ENCODE measurements around the gene IL23A. TPM values are rescaled to one million over a fixed set of nuclear protein-coding genes. Genes with fewer than 3 reads are reported as not detected.
"Not testable (repeated sequence)": the region's sequence is repeated elsewhere in the genome, so short reads cannot be mapped to it uniquely, and the experiment has no call there.

IL23A gene
- total and polyA plus RNA-seq, 2 donors, result 11.6 to 14.4 TPM

- peak; percentile 89 to 99 (median 96) for DNase-seq (ENCODE audit: low read depth in 6 of 9, low spot score in 9 of 9)
- Histone ChIP-seq H3K27ac (ENCODE audit: low read depth in 1 of 2, low read length in 1 of 2) (peak within 1 kb of the TSS; percentile 97 to 98), H3K9me3 (ENCODE audit: control insufficient read depth in 2 of 2, insufficient read depth in 1 of 2, low read length in 1 of 2) (no peaks in the 10 kb centered on the region), H3K27me3 (ENCODE audit: control insufficient read depth in 2 of 2, insufficient read depth in 1 of 2, low read length in 1 of 2) (no peaks in the 10 kb centered on the region), H3K4me1 (ENCODE audit: control insufficient read depth in 2 of 2, insufficient read depth in 2 of 2, low read length in 2 of 2) (peaks cover 18 to 34% of the 10 kb centered on the region in 2 donors), H3K4me3 (ENCODE audit: low read length in 2 of 2) (peak within 1 kb of the TSS; percentile 84 to 85), H3K36me3 (ENCODE audit: control insufficient read depth in 2 of 2, insufficient read depth in 2 of 2, low read length in 1 of 2) (no peaks in the 10 kb centered on the region)
- WGBS, result under 1% methylated on average over 45 of the region's 45 CpGs
Observed at GRCh38 chr12:56333679-56334489, 4.8 kb upstream of the IL23A start, which contains the start of gene PAN2. Gene PAN2, minus strand, starts transcription at chr12:56334000. Its CDS starts 906 bp downstream, at chr12:56333094.

DNA sequence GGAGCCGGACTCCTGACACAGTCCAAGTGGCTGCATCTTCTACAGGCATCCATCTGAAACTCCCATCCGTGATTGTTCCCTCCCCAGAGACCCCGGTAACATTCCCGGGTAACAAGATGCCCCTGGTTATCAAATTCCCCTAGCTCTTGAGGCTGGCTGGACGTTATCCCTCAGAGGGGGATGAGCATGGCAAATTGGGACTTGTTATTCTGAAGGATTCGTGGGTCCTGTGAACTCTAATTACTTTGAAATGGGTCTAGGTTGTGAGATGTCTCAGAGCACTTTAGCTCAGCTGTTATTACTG is 4.2 kb upstream of the IL23A start:
- H3K9me3 ChIP-seq (ENCODE audit: control insufficient read depth in 2 of 2, insufficient read depth in 1 of 2, low read length in 1 of 2), result no peaks in the 10 kb centered on the region
- DNase-seq (ENCODE audit: low read depth in 6 of 9, low spot score in 9 of 9), result no peak
- H3K4me3 ChIP-seq (ENCODE audit: low read length in 2 of 2), result peak overlapping the region; percentile 84 to 85
- H3K36me3 ChIP-seq (ENCODE audit: control insufficient read depth in 2 of 2, insufficient read depth in 2 of 2, low read length in 1 of 2), result no peaks in the 10 kb centered on the region
- 7% methylated on average over 6 of the region's 6 CpGs for WGBS
- H3K4me1 ChIP-seq (ENCODE audit: control insufficient read depth in 2 of 2, insufficient read depth in 2 of 2, low read length in 2 of 2), result peaks cover 22 to 40% of the 10 kb centered on the region in 2 donors
- H3K27me3 ChIP-seq (ENCODE audit: control insufficient read depth in 2 of 2, insufficient read depth in 1 of 2, low read length in 1 of 2), result no peaks in the 10 kb centered on the region
- peak overlapping the region; percentile 97 to 98 for H3K27ac ChIP-seq (ENCODE audit: low read depth in 1 of 2, low read length in 1 of 2)

DNA sequence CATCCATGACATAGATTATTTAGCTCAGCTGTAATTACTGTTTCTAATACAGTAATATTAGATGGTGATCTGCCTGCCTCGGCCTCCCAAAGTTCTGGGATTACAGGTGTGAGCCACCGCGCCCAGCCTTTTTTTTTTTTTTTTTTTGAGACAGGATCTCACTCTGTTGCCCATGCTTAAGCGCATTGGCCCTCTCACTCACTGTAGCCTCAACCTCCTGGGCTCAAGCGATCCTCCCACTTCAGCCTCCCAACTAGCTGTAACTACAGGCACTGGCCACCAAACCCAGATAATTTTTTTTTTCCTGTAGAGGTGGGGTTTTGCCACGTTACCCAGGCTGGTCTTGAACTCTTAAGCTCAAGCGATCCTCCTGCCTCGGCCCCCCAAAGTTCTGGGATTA is 3.2 kb upstream of the IL23A start:
- H3K9me3 ChIP-seq (ENCODE audit: control insufficient read depth in 2 of 2, insufficient read depth in 1 of 2, low read length in 1 of 2), result not testable (repeated sequence)

GRCh38 chr12:56336361-56337167 is 2.1 kb upstream of the IL23A start:
- no peak for DNase-seq (ENCODE audit: low read depth in 6 of 9, low spot score in 9 of 9)
- Histone ChIP-seq H3K4me3 (ENCODE audit: low read length in 2 of 2) (no peak overlapping the region), H3K36me3 (ENCODE audit: control insufficient read depth in 2 of 2, insufficient read depth in 2 of 2, low read length in 1 of 2) (peaks cover 4 to 5% of the 10 kb centered on the region in 2 donors), H3K27me3 (ENCODE audit: control insufficient read depth in 2 of 2, insufficient read depth in 1 of 2, low read length in 1 of 2) (no peaks in the 10 kb centered on the region), H3K27ac (ENCODE audit: low read depth in 1 of 2, low read length in 1 of 2) (no peak overlapping the region), H3K9me3 (ENCODE audit: control insufficient read depth in 2 of 2, insufficient read depth in 1 of 2, low read length in 1 of 2) (no peaks in the 10 kb centered on the region), H3K4me1 (ENCODE audit: control insufficient read depth in 2 of 2, insufficient read depth in 2 of 2, low read length in 2 of 2) (peaks cover 27 to 46% of the 10 kb centered on the region in 2 donors)
- WGBS, result 97% methylated on average over 9 of the region's 9 CpGs

More for the DNA sequence above, 3.2 kb upstream of the IL23A start:
- H3K27me3 ChIP-seq (ENCODE audit: control insufficient read depth in 2 of 2, insufficient read depth in 1 of 2, low read length in 1 of 2); H3K36me3 ChIP-seq (ENCODE audit: control insufficient read depth in 2 of 2, insufficient read depth in 2 of 2, low read length in 1 of 2); DNase-seq (ENCODE audit: low read depth in 6 of 9, low spot score in 9 of 9); H3K4me3 ChIP-seq (ENCODE audit: low read length in 2 of 2); H3K27ac ChIP-seq (ENCODE audit: low read depth in 1 of 2, low read length in 1 of 2): not testable (repeated sequence)
- 99% methylated on average over 8 of the region's 8 CpGs for WGBS
- H3K4me1 ChIP-seq (ENCODE audit: control insufficient read depth in 2 of 2, insufficient read depth in 2 of 2, low read length in 2 of 2), result peaks cover 27 to 46% of the 10 kb centered on the region in 2 donors

GRCh38 chr12:56337753-56338251 is 882 bp upstream of the IL23A start:
- Histone ChIP-seq H3K4me3 (ENCODE audit: low read length in 2 of 2) (no peak overlapping the region), H3K36me3 (ENCODE audit: control insufficient read depth in 2 of 2, insufficient read depth in 2 of 2, low read length in 1 of 2) (peaks cover 5 to 11% of the 10 kb centered on the region in 2 donors), H3K9me3 (ENCODE audit: control insufficient read depth in 2 of 2, insufficient read depth in 1 of 2, low read length in 1 of 2) (no peaks in the 10 kb centered on the region), H3K27me3 (ENCODE audit: control insufficient read depth in 2 of 2, insufficient read depth in 1 of 2, low read length in 1 of 2) (no peaks in the 10 kb centered on the region), H3K4me1 (ENCODE audit: control insufficient read depth in 2 of 2, insufficient read depth in 2 of 2, low read length in 2 of 2) (peaks cover 24 to 41% of the 10 kb centered on the region in 2 donors), H3K27ac (ENCODE audit: low read depth in 1 of 2, low read length in 1 of 2) (peak overlapping the region; percentile 32 to 96)
- WGBS, result 96% methylated on average over 8 of the region's 8 CpGs
- DNase-seq (ENCODE audit: low read depth in 6 of 9, low spot score in 9 of 9), result no peak

DNA sequence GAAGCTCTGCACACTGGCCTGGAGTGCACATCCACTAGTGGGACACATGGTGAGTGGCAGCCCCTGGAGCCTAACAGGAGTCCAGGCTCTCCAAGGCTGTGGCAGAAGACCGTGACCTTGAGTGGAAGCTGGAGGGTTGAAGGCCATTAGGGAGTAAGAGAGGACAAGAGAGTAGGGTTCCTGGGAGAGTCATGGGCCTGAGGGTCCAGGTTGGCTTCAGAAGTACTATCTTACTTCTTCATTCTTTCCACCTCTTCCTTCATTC is 406 bp downstream of the IL23A start:
- peak overlapping the region; percentile 89 to 96 for H3K27ac ChIP-seq (ENCODE audit: low read depth in 1 of 2, low read length in 1 of 2)
- peaks cover 18 to 31% of the 10 kb centered on the region in 2 donors for H3K4me1 ChIP-seq (ENCODE audit: control insufficient read depth in 2 of 2, insufficient read depth in 2 of 2, low read length in 2 of 2)
- peak overlapping the region; percentile 36 to 46 for H3K4me3 ChIP-seq (ENCODE audit: low read length in 2 of 2)
- no peaks in the 10 kb centered on the region for H3K9me3 ChIP-seq (ENCODE audit: control insufficient read depth in 2 of 2, insufficient read depth in 1 of 2, low read length in 1 of 2)
- DNase-seq (ENCODE audit: low read depth in 6 of 9, low spot score in 9 of 9), result no peak
- H3K27me3 ChIP-seq (ENCODE audit: control insufficient read depth in 2 of 2, insufficient read depth in 1 of 2, low read length in 1 of 2), result no peaks in the 10 kb centered on the region
- WGBS, result 100% methylated on average over 1 of the region's 1 CpG
- peaks cover 18 to 24% of the 10 kb centered on the region in 2 donors for H3K36me3 ChIP-seq (ENCODE audit: control insufficient read depth in 2 of 2, insufficient read depth in 2 of 2, low read length in 1 of 2)

GRCh38 chr12:56341616-56342015 is 2.9 kb downstream of the IL23A start:
- Histone ChIP-seq H3K9me3 (ENCODE audit: control insufficient read depth in 2 of 2, insufficient read depth in 1 of 2, low read length in 1 of 2) (no peaks in the 10 kb centered on the region), H3K4me1 (ENCODE audit: control insufficient read depth in 2 of 2, insufficient read depth in 2 of 2, low read length in 2 of 2) (peaks cover 12 to 25% of the 10 kb centered on the region in 2 donors), H3K27me3 (ENCODE audit: control insufficient read depth in 2 of 2, insufficient read depth in 1 of 2, low read length in 1 of 2) (no peaks in the 10 kb centered on the region), H3K4me3 (ENCODE audit: low read length in 2 of 2) (no peak overlapping the region), H3K36me3 (ENCODE audit: control insufficient read depth in 2 of 2, insufficient read depth in 2 of 2, low read length in 1 of 2) (peaks cover 34 to 38% of the 10 kb centered on the region in 2 donors), H3K27ac (ENCODE audit: low read depth in 1 of 2, low read length in 1 of 2) (no peak overlapping the region)
- 85% methylated on average over 1 of the region's 1 CpG for WGBS
- DNase-seq (ENCODE audit: low read depth in 6 of 9, low spot score in 9 of 9), result no peak

GRCh38 chr12:56342290-56342689 is 3.6 kb downstream of the IL23A start:
- H3K4me3 ChIP-seq (ENCODE audit: low read length in 2 of 2); DNase-seq (ENCODE audit: low read depth in 6 of 9, low spot score in 9 of 9); H3K9me3 ChIP-seq (ENCODE audit: control insufficient read depth in 2 of 2, insufficient read depth in 1 of 2, low read length in 1 of 2); H3K27ac ChIP-seq (ENCODE audit: low read depth in 1 of 2, low read length in 1 of 2); H3K27me3 ChIP-seq (ENCODE audit: control insufficient read depth in 2 of 2, insufficient read depth in 1 of 2, low read length in 1 of 2): not testable (repeated sequence)
- Histone ChIP-seq H3K4me1 (ENCODE audit: control insufficient read depth in 2 of 2, insufficient read depth in 2 of 2, low read length in 2 of 2) (peaks cover 12 to 25% of the 10 kb centered on the region in 2 donors), H3K36me3 (ENCODE audit: control insufficient read depth in 2 of 2, insufficient read depth in 2 of 2, low read length in 1 of 2) (peaks cover 41 to 45% of the 10 kb centered on the region in 2 donors)
- 99% methylated on average over 2 of the region's 2 CpGs for WGBS

DNA sequence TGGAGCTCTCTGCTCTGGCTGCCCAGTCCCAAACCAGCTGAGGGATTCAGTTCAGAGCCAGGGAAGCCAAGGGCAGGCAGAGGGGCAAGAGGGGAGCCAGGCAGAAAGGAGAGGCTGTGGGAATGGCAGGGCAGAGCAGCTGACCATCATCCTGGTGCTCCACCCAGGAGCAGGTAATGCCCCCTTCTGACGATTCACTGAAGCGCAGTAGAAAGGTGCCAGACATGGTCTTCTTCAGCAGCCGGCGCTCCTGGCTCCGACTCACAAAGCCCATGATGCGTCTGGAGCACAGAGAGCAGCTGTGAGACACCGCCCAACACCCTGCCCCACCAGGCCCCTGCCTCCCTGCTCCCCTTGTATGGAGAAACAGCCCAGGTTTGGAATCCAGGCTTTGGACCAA is 8.0 kb downstream of the IL23A start:
- no peak overlapping the region for H3K27ac ChIP-seq (ENCODE audit: low read depth in 1 of 2, low read length in 1 of 2)
- no peaks in the 10 kb centered on the region for H3K4me1 ChIP-seq (ENCODE audit: control insufficient read depth in 2 of 2, insufficient read depth in 2 of 2, low read length in 2 of 2)
- peaks cover 74 to 79% of the 10 kb centered on the region in 2 donors for H3K36me3 ChIP-seq (ENCODE audit: control insufficient read depth in 2 of 2, insufficient read depth in 2 of 2, low read length in 1 of 2)
- H3K4me3 ChIP-seq (ENCODE audit: low read length in 2 of 2), result no peak overlapping the region
- H3K27me3 ChIP-seq (ENCODE audit: control insufficient read depth in 2 of 2, insufficient read depth in 1 of 2, low read length in 1 of 2), result no peaks in the 10 kb centered on the region
- no peaks in the 10 kb centered on the region for H3K9me3 ChIP-seq (ENCODE audit: control insufficient read depth in 2 of 2, insufficient read depth in 1 of 2, low read length in 1 of 2)
- DNase-seq (ENCODE audit: low read depth in 6 of 9, low spot score in 9 of 9), result no peak
- WGBS, result 97% methylated on average over 7 of the region's 7 CpGs
